HFF-Myc (cell line): ENCODE measurements around the gene FRS3.

Experiments
- DNase-seq: peaks from one replicate; pipeline ENCODE4 v3.0.0-alpha.2; 2011; ENCODE audit warnings: low read depth; ENCODE audit errors: extremely low read depth
- H3K4me3 ChIP-seq: replicated peaks from 2 replicates; pipeline ENCODE4 v1.5.1; 2011; ENCODE audit warnings: low read depth, mild to moderate bottlenecking, control low read depth, low read length
- CTCF ChIP-seq: IDR thresholded peaks from 2 replicates; pipeline ENCODE4 v1.5.1; 2012; ENCODE audit warnings: mild to moderate bottlenecking, low read depth, low read length, control low read depth; ENCODE audit errors: missing control alignments

Gene FRS3

GRCh38 chr6:41785254-41785653, 5.6 kb upstream of the FRS3 start:
- TF ChIP-seq CTCF = no peak
- H3K4me3 ChIP-seq = no peak overlapping the region

GRCh38 chr6:41784581-41785171, 5.0 kb upstream of the FRS3 start:
- no peak for DNase-seq
- no peak overlapping the region for H3K4me3 ChIP-seq
- TF ChIP-seq CTCF = no peak

More at GRCh38 chr6:41785254-41785653, 5.6 kb upstream of the FRS3 start:
- no peak for DNase-seq

DNA sequence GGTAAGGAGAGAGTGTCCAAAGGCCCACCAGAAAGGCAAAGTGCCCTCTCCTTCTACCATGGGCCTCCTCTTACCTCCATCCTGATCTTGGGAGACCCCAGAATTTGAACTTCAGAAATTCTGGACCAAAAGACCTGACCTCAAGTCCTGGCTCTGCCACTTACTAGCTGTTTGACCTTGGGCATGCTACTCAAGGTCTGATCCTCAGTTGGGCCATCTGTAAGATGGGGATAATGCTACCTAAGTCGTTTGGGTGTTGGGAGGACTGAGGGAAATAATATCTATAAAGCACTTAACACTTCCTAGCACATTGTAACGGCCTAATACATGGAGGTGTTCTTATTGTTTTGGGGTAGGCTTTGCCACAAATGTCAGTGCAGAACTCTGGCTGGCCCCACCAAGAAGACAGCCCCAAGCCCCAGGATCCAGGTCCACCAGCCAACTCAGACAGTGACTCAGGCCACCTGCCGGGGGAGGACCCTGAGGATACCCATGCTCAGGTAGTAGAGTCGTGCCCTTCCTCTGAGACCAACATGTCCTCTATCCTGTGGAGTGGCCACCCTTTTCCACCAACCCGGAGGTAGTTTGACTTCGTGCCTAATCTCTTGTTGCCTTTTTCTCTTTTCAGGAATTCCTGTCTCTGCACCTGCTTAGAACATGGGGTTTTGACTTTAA, 3.5 kb upstream of the FRS3 start:
- TF ChIP-seq CTCF = no peak
- H3K4me3 ChIP-seq = no peak overlapping the region
- DNase-seq = no peak

DNA sequence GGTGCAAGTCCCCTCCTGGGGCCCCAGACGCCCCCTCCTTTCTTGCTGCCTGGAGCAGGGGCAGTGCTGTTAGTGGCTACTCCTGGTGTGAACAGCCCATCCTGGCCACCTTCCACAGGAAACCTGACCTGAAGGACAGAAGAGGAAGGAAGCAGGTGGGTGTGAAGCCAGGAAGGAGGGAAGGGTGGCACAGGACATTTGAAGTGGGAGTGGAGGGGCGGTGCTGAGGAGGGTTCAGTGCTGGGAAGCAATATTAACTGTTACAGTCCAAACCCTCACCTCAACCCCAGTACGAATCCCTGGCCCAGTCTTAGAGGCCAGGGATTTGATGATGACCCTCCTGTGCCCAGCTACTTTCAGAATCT, 1.6 kb upstream of the FRS3 start:
- TF ChIP-seq CTCF = no peak
- peak overlapping the region; percentile 57; the same call in 1 of the 2 replicates for H3K4me3 ChIP-seq
- no peak for DNase-seq

DNA sequence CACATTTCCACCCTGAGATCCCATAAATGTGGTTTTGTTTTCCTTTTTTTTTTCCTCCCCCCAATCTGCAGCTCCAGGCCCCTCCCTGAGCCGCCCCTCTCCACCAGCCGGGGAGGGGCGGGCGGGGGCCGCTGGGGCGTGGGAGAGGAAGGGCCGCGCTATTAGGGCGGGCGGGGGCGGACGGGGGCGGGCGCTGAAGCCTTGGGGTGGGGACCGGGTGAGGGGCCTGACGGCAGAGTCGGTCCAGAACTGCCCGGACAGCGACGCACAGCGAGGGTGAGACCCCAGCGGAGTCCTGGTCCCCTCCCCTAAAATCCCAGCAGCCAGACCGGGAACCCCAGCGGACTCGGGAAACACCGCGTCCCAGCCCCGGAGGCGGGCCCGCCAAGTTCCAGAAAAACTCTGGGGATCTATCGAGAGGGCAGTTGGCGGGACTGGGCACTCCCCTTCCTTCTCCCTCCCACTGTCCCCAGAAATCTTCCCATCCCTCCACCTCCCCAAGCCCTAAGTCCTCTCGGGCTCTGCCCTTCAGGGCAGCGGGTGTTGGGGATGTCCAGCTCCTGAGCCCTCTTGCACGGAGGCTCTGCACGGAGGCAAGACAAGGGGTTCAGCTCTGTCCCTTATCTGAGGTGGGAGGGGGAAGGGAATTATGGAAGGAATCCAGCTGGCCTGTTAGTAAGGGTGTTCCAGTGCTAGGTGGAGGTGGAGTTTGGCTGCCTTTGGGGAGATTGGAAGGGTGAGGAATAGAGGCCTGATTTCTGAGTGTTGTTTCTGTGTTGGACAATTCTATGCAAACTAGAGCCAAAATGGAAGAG, 1.1 kb upstream of the FRS3 start, which contains the start of gene PRICKLE4:
Gene PRICKLE4 (plus strand): TSS at position 232 of the 815 bp plus-strand sequence. CDS start 2,692 bp downstream, outside the sequence.
- no peak for TF ChIP-seq CTCF

GRCh38 chr6:41779336-41779735, 364 bp downstream of the FRS3 start:
- H3K4me3 ChIP-seq = peak overlapping the region; percentile 57
- no peak for DNase-seq
- TF ChIP-seq CTCF = no peak

More for the DNA sequence above, 1.1 kb upstream of the FRS3 start, which contains the start of gene PRICKLE4:
- peak within 1 kb of the TSS; percentile 57 for H3K4me3 ChIP-seq
- DNase-seq = no peak
